ENCODE results near the gene CEP350.

The CEP350 gene

GRCh38 chr1:180042988-180043622 lies 88.5 kb downstream of the CEP350 start:
- no peaks in the 10 kb centered on the region for H3K27me3 Mint-ChIP-seq (ENCODE audit: low read depth)
- no peak overlapping the region for H3K4me3 Mint-ChIP-seq
- no peaks in the 10 kb centered on the region for H3K9me3 Mint-ChIP-seq
- no peak for DNase-seq (ENCODE audit: low spot score)
- no peaks in the 10 kb centered on the region for H3K4me1 Mint-ChIP-seq (ENCODE audit: low read depth)
- H3K27ac Mint-ChIP-seq, result no peak overlapping the region
- peaks cover 55% of the 10 kb centered on the region for H3K36me3 Mint-ChIP-seq (ENCODE audit: low read depth)

- Mint-ChIP-seq H3K27me3 (ENCODE audit: low read depth) (no peaks in the 10 kb centered on the region), H3K27ac (no peak overlapping the region), H3K4me1 (ENCODE audit: low read depth) (no peaks in the 10 kb centered on the region), H3K9me3 (no peaks in the 10 kb centered on the region), H3K36me3 (ENCODE audit: low read depth) (peaks cover 54% of the 10 kb centered on the region), H3K4me3 (no peak overlapping the region)
- no peak for DNase-seq (ENCODE audit: low spot score)
Measured at GRCh38 chr1:180043785-180044184, 89.2 kb downstream of the CEP350 start.

GRCh38 chr1:180046674-180047073 lies 92.1 kb downstream of the CEP350 start:
- Mint-ChIP-seq H3K27me3 (ENCODE audit: low read depth) (no peaks in the 10 kb centered on the region), H3K4me1 (ENCODE audit: low read depth) (no peaks in the 10 kb centered on the region), H3K27ac (no peak overlapping the region), H3K9me3 (no peaks in the 10 kb centered on the region), H3K4me3 (no peak overlapping the region), H3K36me3 (ENCODE audit: low read depth) (peaks cover 54% of the 10 kb centered on the region)
- no peak for DNase-seq (ENCODE audit: low spot score)

GRCh38 chr1:180053594-180054567 lies 99.3 kb downstream of the CEP350 start:
- H3K4me1 Mint-ChIP-seq (ENCODE audit: low read depth), result peaks cover 9% of the 10 kb centered on the region
- H3K4me3 Mint-ChIP-seq, result no peak overlapping the region
- no peaks in the 10 kb centered on the region for H3K9me3 Mint-ChIP-seq
- DNase-seq (ENCODE audit: low spot score), result no peak
- H3K27me3 Mint-ChIP-seq (ENCODE audit: low read depth), result no peaks in the 10 kb centered on the region
- peaks cover 50% of the 10 kb centered on the region for H3K36me3 Mint-ChIP-seq (ENCODE audit: low read depth)
- H3K27ac Mint-ChIP-seq, result no peak overlapping the region

DNA sequence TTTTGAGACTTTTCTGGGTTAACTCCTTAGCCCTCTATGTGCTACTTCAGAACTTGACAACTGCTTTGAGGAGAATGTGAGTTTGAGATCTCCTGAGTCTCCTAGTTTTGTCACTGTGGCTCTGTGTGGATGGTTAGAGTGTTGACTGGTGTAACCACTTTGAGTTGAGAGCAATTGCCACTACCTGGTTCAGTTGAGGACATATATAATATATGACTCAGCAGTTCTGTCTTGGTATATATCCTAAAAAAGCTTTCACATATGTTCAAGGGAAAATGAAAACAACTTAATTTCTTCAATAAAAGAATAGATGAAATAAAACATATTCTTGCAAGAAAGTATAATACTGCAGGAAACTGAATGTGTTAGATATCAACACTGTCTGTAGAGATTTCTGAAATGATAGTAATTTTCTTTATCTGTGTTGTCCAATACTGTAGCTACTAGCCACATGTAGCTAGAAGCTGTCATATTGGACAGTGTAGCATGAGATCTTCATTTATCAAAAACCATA lies 103.3 kb downstream of the CEP350 start:
- H3K36me3 Mint-ChIP-seq (ENCODE audit: low read depth), result peaks cover 48% of the 10 kb centered on the region

GRCh38 chr1:180061019-180061418 lies 106.4 kb downstream of the CEP350 start:
- H3K27me3 Mint-ChIP-seq (ENCODE audit: low read depth), result no peaks in the 10 kb centered on the region
- no peak overlapping the region for H3K4me3 Mint-ChIP-seq
- peaks cover 41% of the 10 kb centered on the region for H3K36me3 Mint-ChIP-seq (ENCODE audit: low read depth)
- H3K4me1 Mint-ChIP-seq (ENCODE audit: low read depth), result peaks cover 9% of the 10 kb centered on the region
- no peak overlapping the region for H3K27ac Mint-ChIP-seq
- no peaks in the 10 kb centered on the region for H3K9me3 Mint-ChIP-seq
- DNase-seq (ENCODE audit: low spot score), result no peak

More for the DNA sequence above, 103.3 kb downstream of the CEP350 start:
- DNase-seq (ENCODE audit: low spot score), result no peak
- H3K4me3 Mint-ChIP-seq, result no peak overlapping the region
- H3K27ac Mint-ChIP-seq, result peak overlapping the region; percentile 44
- H3K27me3 Mint-ChIP-seq (ENCODE audit: low read depth), result no peaks in the 10 kb centered on the region
- peaks cover 9% of the 10 kb centered on the region for H3K4me1 Mint-ChIP-seq (ENCODE audit: low read depth)
- H3K9me3 Mint-ChIP-seq, result no peaks in the 10 kb centered on the region

DNA sequence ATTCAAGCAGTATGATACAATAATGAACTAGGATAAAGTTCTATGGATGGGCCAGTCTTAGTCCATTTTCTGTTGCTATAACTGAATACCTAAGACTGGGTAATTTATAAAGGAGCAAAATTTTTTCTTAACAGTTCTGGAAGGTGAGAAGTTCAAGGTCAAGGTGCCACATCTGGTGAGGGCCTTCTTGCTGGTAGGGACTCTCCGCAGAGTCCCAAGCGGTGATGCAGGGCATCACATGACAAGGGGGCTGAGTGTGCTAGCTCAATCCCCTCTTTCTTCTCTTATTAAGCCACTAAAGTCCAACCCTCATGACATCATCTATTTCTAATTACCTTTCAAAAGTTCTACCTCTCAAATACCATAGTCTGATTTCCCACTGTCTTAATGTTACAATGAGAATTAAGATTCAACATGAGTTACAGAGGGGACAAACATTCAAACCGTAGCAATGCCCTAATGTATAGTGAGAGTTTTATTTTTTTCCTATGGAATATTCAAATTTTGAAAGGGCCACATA lies 107.9 kb downstream of the CEP350 start:
- Mint-ChIP-seq H3K36me3 (ENCODE audit: low read depth) (peaks cover 40% of the 10 kb centered on the region), H3K4me3 (no peak overlapping the region), H3K27ac (no peak overlapping the region)

DNA sequence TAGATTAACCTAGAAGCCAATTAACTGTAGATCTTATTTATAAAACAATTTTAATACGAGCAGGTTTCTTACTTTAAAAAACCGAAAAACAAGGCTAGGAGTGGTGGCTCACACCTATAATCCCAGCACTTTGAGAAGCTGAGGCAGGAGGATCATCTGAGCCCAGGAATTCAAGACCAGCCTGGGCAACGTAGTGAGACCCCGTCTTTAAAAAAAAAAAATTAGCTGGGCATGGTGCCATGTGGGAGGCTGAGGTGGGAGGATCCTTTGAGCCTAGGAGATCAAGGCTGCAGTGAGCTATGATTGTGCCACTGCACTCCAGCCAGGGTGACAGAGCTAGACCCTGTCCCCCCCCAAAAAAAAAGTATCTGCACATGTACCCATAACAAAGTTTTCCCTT lies 110.8 kb downstream of the CEP350 start:
- Mint-ChIP-seq H3K27ac (no peak overlapping the region), H3K4me1 (ENCODE audit: low read depth) (peaks cover 1% of the 10 kb centered on the region), H3K36me3 (ENCODE audit: low read depth) (peaks cover 42% of the 10 kb centered on the region), H3K27me3 (ENCODE audit: low read depth) (no peaks in the 10 kb centered on the region), H3K9me3 (no peaks in the 10 kb centered on the region), H3K4me3 (no peak overlapping the region)
- no peak for DNase-seq (ENCODE audit: low spot score)

More for the DNA sequence above, 107.9 kb downstream of the CEP350 start:
- DNase-seq (ENCODE audit: low spot score), result no peak
- Mint-ChIP-seq H3K4me1 (ENCODE audit: low read depth) (peaks cover 8% of the 10 kb centered on the region), H3K27me3 (ENCODE audit: low read depth) (no peaks in the 10 kb centered on the region), H3K9me3 (no peaks in the 10 kb centered on the region)

GRCh38 chr1:180066150-180066549 lies 111.5 kb downstream of the CEP350 start:
- Mint-ChIP-seq H3K27ac (no peak overlapping the region), H3K27me3 (ENCODE audit: low read depth) (no peaks in the 10 kb centered on the region), H3K9me3 (no peaks in the 10 kb centered on the region), H3K4me1 (ENCODE audit: low read depth) (peaks cover 1% of the 10 kb centered on the region), H3K4me3 (no peak overlapping the region), H3K36me3 (ENCODE audit: low read depth) (peaks cover 44% of the 10 kb centered on the region)
- DNase-seq (ENCODE audit: low spot score), result no peak

- Mint-ChIP-seq H3K36me3 (ENCODE audit: low read depth) (peaks cover 36% of the 10 kb centered on the region), H3K27me3 (ENCODE audit: low read depth) (no peaks in the 10 kb centered on the region), H3K27ac (no peak overlapping the region), H3K4me3 (no peak overlapping the region), H3K4me1 (ENCODE audit: low read depth) (peaks cover 1% of the 10 kb centered on the region), H3K9me3 (no peaks in the 10 kb centered on the region)
- no peak for DNase-seq (ENCODE audit: low spot score)
Measured at GRCh38 chr1:180070286-180070685, 115.7 kb downstream of the CEP350 start.

DNA sequence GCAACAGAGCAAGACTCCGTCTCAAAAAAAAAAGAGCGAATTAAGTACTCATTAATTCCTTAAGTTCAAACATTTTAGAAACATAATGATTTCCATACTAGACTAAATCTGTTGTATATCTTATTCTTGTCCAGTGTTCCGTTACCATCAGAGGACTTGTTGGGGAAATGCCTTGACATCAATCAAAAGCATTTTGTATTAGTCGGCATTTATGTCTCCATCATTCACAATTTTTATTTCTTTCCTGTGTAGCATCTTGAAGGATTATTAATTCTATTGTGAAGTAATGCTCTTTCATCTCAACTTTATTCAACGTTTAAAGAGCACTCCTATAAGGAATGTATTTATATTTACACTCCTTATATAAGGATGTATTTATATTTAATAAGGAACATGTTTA lies 117.1 kb downstream of the CEP350 start:
- Mint-ChIP-seq H3K36me3 (ENCODE audit: low read depth) (peaks cover 40% of the 10 kb centered on the region), H3K9me3 (no peaks in the 10 kb centered on the region), H3K27ac (no peak overlapping the region), H3K4me1 (ENCODE audit: low read depth) (peaks cover 1% of the 10 kb centered on the region), H3K27me3 (ENCODE audit: low read depth) (no peaks in the 10 kb centered on the region), H3K4me3 (no peak overlapping the region)
- DNase-seq (ENCODE audit: low spot score), result no peak

DNA sequence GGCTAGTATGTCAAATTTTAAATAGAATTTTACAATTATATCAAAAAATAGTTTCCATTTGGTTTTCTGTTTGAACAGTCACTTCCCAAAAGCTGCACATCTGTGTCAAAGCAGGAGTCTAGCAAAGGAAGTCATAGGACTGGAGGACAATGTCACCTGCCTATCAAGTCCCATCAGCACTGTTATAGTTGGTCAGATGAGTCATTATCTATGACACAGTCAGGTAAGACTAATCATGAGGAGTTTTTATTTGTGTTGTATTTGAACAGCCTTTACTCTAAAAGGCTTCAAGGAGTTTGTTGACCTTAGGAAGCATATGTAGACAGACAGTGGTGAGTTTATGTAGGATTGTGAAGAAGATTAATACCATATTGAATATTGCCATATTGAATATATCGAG lies 125.8 kb downstream of the CEP350 start:
- Mint-ChIP-seq H3K27ac (no peak overlapping the region), H3K36me3 (ENCODE audit: low read depth) (peaks cover 27% of the 10 kb centered on the region)

GRCh38 chr1:180081474-180081873 lies 126.9 kb downstream of the CEP350 start:
- H3K27ac Mint-ChIP-seq, result no peak overlapping the region
- H3K27me3 Mint-ChIP-seq (ENCODE audit: low read depth), result no peaks in the 10 kb centered on the region
- peaks cover 20% of the 10 kb centered on the region for H3K36me3 Mint-ChIP-seq (ENCODE audit: low read depth)
- DNase-seq (ENCODE audit: low spot score), result no peak
- no peaks in the 10 kb centered on the region for H3K9me3 Mint-ChIP-seq
- H3K4me1 Mint-ChIP-seq (ENCODE audit: low read depth), result no peaks in the 10 kb centered on the region
- H3K4me3 Mint-ChIP-seq, result no peak overlapping the region

More for the DNA sequence above, 125.8 kb downstream of the CEP350 start:
- Mint-ChIP-seq H3K4me3 (no peak overlapping the region), H3K9me3 (no peaks in the 10 kb centered on the region), H3K4me1 (ENCODE audit: low read depth) (no peaks in the 10 kb centered on the region), H3K27me3 (ENCODE audit: low read depth) (no peaks in the 10 kb centered on the region)
- no peak for DNase-seq (ENCODE audit: low spot score)

- Mint-ChIP-seq H3K4me1 (ENCODE audit: low read depth) (no peaks in the 10 kb centered on the region), H3K9me3 (no peaks in the 10 kb centered on the region), H3K36me3 (ENCODE audit: low read depth) (peaks cover 20% of the 10 kb centered on the region), H3K27me3 (ENCODE audit: low read depth) (no peaks in the 10 kb centered on the region), H3K4me3 (no peak overlapping the region), H3K27ac (no peak overlapping the region)
- no peak for DNase-seq (ENCODE audit: low spot score)
Measured at GRCh38 chr1:180083164-180083563, 128.6 kb downstream of the CEP350 start.

All from T-helper 2 cell treated with Interferon-gamma antibody and Interleukin-4, amounts not matched to agents 5 μg/mL and 100 μg/mL, for 36 hours (primary cell).